K562 treated with DMSO at 1 percent for 12 hours (cell line): ENCODE measurements around the gene SYTL1. TPM values are rescaled to one million over a fixed set of nuclear protein-coding genes. Genes with fewer than 3 reads are reported as not detected.

ENCODE experiments used
- total RNA-seq: library from RNA; unstranded; fragments of 300-600 nt; gene quantifications from 2 replicates; pipeline ENCODE4 v1.2.3, GENCODE V29; 2022; ENCODE audit not compliant: insufficient read depth

SYTL1 gene
- total RNA-seq: 9.9 and 11.2 TPM in 2 replicates

GRCh38 chr1:27341525-27342252, at the start of gene SYTL1:
Gene SYTL1, plus strand, starts transcription at chr1:27342022. Its CDS starts 3,313 bp downstream, at chr1:27345335.

GRCh38 chr1:27321813-27322568, 19.8 kb upstream of the SYTL1 start, which contains the start of gene TMEM222:
Gene TMEM222, plus strand, starts transcription at chr1:27322163. Its CDS starts 35 bp downstream, at chr1:27322198.

GRCh38 chr1:27366411-27367159, 24.8 kb downstream of the SYTL1 start, which contains the start of gene MAP3K6:
Gene MAP3K6, minus strand, starts transcription at chr1:27366961. Its CDS starts 364 bp downstream, at chr1:27366597.

GRCh38 chr1:27374362-27375086, 32.7 kb downstream of the SYTL1 start, which contains the start of gene FCN3:
Gene FCN3, minus strand, starts transcription at chr1:27374824. Its CDS starts 6 bp downstream, at chr1:27374818.

GRCh38 chr1:27383039-27383605, 41.3 kb downstream of the SYTL1 start, which contains the start of gene CD164L2:
Gene CD164L2, minus strand, starts transcription at chr1:27383333. Its CDS starts 94 bp downstream, at chr1:27383239.

GRCh38 chr1:27392096-27392777, 50.4 kb downstream of the SYTL1 start, which contains the start of gene GPR3:
Gene GPR3, plus strand, starts transcription at chr1:27392622. Its CDS starts 1,177 bp downstream, at chr1:27393799.

Other genes with a start within 250 kb of the SYTL1 start
- gene SLC9A1, start 186.9 kb upstream of the SYTL1 start, total RNA-seq: 9.9 and 20.9 TPM in 2 replicates
- gene WDTC1, start 107.4 kb upstream of the SYTL1 start, total RNA-seq: 29.9 and 66.8 TPM in 2 replicates
- gene TMEM222, start 19.9 kb upstream of the SYTL1 start, total RNA-seq: 53.0 and 68.7 TPM in 2 replicates
- 13.7 and 13.8 TPM in 2 replicates for gene MAP3K6, start 24.9 kb downstream of the SYTL1 start, total RNA-seq
- gene FCN3, start 32.8 kb downstream of the SYTL1 start, total RNA-seq: not detected in 2 replicates
- gene CD164L2, start 41.3 kb downstream of the SYTL1 start, total RNA-seq: 1.8 and 2.3 TPM in 2 replicates
- 4.9 and 6.9 TPM in 2 replicates for gene GPR3, start 50.6 kb downstream of the SYTL1 start, total RNA-seq
- 36.0 and 96.4 TPM in 2 replicates for gene WASF2, start 148.1 kb downstream of the SYTL1 start, total RNA-seq